A549 (cell line): Measurements from ENCODE around the gene IGFALS.
A peak's percentile ranks its signal among the peaks of the same experiment; 100 is the strongest.

Source experiments
- EHF ChIP-seq: fragments of 250-450 bp; sonication (Bioruptor Pico); IDR thresholded peaks from 2 replicates; pipeline ENCODE4 v1.5.0; 2020; ENCODE audit warnings: mild to moderate bottlenecking
- EHMT2 ChIP-seq: fragments of 200-600 bp; sonication (generic); IDR thresholded peaks from 2 replicates; pipeline ENCODE4 v1.6.1; 2016; ENCODE audit warnings: antibody characterized with exemption, low read depth, mild to moderate bottlenecking, moderate library complexity
- KDM5A ChIP-seq: fragments of 200-600 bp; sonication (generic); IDR thresholded peaks from 2 replicates; pipeline ENCODE4 v1.6.1; 2016; ENCODE audit warnings: antibody characterized with exemption, mild to moderate bottlenecking
- MAX ChIP-seq: IDR thresholded peaks from 2 replicates; pipeline ENCODE4 v1.6.1; 2012
- POLR2A ChIP-seq: IDR thresholded peaks from 2 replicates; pipeline ENCODE4 v1.6.1; 2012; ENCODE audit warnings: mild to moderate bottlenecking, low read length
- POLR2AphosphoS2 ChIP-seq: conservative IDR thresholded peaks from 2 replicates; pipeline ENCODE4 v1.6.1; 2012; ENCODE audit warnings: low read length, improper control_type of control experiment, inconsistent platforms
- RNF2 ChIP-seq: fragments of 200-600 bp; sonication (generic); IDR thresholded peaks from 2 replicates; pipeline ENCODE4 v1.6.1; 2016; ENCODE audit warnings: low read depth, mild to moderate bottlenecking, antibody characterized with exemption, moderate library complexity, borderline replicate concordance
- SMC3 ChIP-seq: fragments of >200 bp; sonication (Bioruptor Twin); formaldehyde crosslinking; IDR thresholded peaks from 3 replicates; pipeline ENCODE4 v1.6.1; 2018; ENCODE audit warnings: inconsistent platforms
- TF ChIP-seq, protein P1 (sequence below): fragments of >200 bp; sonication (Bioruptor Twin); formaldehyde crosslinking; IDR thresholded peaks from 3 replicates; pipeline ENCODE4 v1.5.1; 2016

- TF ChIP-seq RNF2 (no peak), MAX (no peak), EHF (CRISPR knock-in tag) (no peak), POLR2AphosphoS2 (no peak; the same call in 1 of the 2 replicates), KDM5A (no peak), POLR2A (peak; percentile 13; the same call in 1 of the 2 replicates), SMC3 (no peak), EHMT2 (no peak)
- TF ChIP-seq, protein P1, sequence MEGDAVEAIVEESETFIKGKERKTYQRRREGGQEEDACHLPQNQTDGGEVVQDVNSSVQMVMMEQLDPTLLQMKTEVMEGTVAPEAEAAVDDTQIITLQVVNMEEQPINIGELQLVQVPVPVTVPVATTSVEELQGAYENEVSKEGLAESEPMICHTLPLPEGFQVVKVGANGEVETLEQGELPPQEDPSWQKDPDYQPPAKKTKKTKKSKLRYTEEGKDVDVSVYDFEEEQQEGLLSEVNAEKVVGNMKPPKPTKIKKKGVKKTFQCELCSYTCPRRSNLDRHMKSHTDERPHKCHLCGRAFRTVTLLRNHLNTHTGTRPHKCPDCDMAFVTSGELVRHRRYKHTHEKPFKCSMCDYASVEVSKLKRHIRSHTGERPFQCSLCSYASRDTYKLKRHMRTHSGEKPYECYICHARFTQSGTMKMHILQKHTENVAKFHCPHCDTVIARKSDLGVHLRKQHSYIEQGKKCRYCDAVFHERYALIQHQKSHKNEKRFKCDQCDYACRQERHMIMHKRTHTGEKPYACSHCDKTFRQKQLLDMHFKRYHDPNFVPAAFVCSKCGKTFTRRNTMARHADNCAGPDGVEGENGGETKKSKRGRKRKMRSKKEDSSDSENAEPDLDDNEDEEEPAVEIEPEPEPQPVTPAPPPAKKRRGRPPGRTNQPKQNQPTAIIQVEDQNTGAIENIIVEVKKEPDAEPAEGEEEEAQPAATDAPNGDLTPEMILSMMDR, result no peak
Measured at GRCh38 chr16:1778200-1779179, 15.0 kb downstream of the IGFALS start.
